ENCODE results near the gene CEP72.

DNA sequence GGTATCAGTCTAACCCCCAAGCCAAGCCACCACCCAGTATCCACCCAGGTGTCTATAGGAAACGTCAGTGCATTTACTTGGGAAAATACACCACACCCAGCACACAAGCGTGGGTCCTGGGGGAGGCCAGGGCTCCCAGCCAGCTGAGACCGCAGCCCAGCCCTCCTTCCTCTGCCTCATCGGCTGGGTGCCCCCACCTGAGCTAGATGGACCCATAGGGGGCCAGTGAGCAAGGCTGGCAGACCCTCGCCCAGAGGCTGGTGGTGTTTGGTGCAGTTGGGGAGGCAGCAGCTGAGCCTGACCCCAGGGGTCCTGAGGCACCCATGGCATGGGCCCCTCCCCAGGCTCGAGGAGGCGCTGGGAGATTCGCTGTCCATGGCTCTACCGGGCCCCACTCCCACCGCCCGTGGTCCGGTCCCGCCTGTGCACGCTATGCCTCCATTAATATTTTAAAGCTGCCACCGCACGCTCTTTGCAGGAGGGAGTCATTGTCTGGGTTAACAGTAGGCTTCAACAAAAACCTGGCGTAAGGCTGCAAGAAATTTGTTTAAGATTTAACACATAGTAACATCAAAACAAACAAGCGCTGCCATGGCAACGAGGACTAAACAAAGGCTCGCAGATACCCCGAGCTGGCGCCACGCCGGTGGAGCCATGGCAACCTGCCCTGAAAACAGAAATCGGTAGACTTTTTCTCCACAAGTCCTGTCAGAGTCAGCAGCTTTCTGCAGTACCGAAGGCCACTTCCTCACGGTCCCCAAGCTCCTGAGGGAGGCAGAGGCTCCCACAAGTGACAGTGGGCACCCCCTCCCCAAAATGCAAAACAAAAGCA lies 60.4 kb downstream of the CEP72 start:
- TF ChIP-seq ZFYVE20 (CRISPR knock-in tag; IDR thresholded peaks at IDR 0.05; ENCODE audit: borderline replicate concordance, low read depth) (no peak), ZNF75D (CRISPR knock-in tag; IDR thresholded peaks at IDR 0.05; ENCODE audit: borderline replicate concordance) (no peak)

Measured in HepG2 (cell line).